ENCODE results near the gene TSEN15.

DNA sequence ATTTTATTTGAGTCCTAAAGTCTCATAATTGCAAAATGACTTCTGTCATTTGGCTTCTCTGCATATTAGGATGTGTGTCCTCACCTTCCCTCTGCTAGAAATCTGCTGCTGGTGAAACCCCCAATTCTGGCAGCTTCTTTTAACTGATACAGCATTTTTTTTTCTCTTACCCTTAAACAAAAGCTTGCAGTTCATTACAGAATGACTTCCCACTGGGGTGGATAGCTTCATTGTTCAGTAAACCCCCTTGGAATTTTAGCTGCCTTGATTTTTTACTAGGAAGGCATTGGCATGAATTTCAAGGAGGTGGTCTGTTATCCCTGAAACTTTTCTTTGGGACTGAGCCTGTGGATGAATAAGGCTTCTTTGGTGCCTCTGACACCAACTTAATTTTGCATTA, 16.8 kb downstream of the TSEN15 start:
- TF ChIP-seq CTCF (IDR thresholded peaks at IDR 0.05; ENCODE audit: low read depth, low read length), result no peak
- no peak for TF ChIP-seq EZH2phosphoT487 (IDR thresholded peaks at IDR 0.05; ENCODE audit: low read depth)
